ENCODE data around the gene SPR. TPM values are rescaled to one million over a fixed set of nuclear protein-coding genes. Genes with fewer than 3 reads are reported as not detected.

Gene SPR
- total and polyA plus RNA-seq, 11 donors: 24.3 to 64.7 (median 39.4) TPM

- H3K27ac ChIP-seq: no peak overlapping the region
- peak overlapping the region in 9 of 12 donors; percentile 16 to 40 (median 32) for H3K4me3 ChIP-seq
- ATAC-seq (peak; percentile 93 to 99 (median 98)), DNase-seq (peak; percentile 81 to 94 (median 88))
- intact Hi-C loops (cut with DNase I): loop anchor here in 2 of 10 donors (2.0 kb wide), 1 partner anchor 92 kb away; no protein-coding TSS in a partner anchor
- H3K36me3 ChIP-seq: no peaks in the 10 kb centered on the region
- H3K4me1 ChIP-seq: peaks cover 0 to 12% (median 7%) of the 10 kb centered on the region in 12 donors
- H3K27me3 ChIP-seq: peaks cover 0 to 22% (median 0%) of the 10 kb centered on the region in 9 donors
- no peaks in the 10 kb centered on the region for H3K9me3 ChIP-seq
- TF ChIP-seq POLR2A (IDR thresholded peaks at IDR 0.05) (no peak), CTCF (IDR thresholded peaks at IDR 0.05) (peak in 11 of 12 donors; percentile 94 to 100 (median 99))
- WGBS, 4 donors: 6 to 8% (median 8%) methylated on average over 26 to 33 of the region's 33 CpGs
Observed at GRCh38 chr2:72862239-72862988, 24.8 kb upstream of the SPR start.

DNA sequence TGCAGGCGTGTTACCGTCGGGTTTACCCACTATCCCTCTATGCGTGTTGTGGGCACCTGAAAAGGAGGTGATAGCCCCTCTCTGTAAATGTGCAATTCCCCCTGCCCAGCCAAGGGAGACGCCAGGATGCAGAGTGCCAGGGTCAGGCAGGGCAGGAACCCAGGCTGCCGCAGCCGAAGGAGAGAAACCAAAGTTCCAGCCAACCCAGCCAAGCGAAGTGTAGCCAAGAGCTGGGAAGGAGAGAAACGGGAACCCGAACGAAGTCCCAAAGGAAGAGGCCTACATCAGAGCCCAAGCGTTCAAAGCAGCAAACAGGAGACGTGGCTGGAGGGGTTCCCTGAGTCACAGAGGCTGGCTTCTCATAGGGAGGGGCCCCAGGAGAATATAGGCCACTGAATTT lies 24.2 kb upstream of the SPR start:
- peaks cover 0 to 12% (median 7%) of the 10 kb centered on the region in 12 donors for H3K4me1 ChIP-seq
- H3K27me3 ChIP-seq: peaks cover 0 to 22% (median 0%) of the 10 kb centered on the region in 9 donors
- no peaks in the 10 kb centered on the region for H3K9me3 ChIP-seq
- intact Hi-C loops (cut with DNase I): loop anchor here in 2 of 10 donors (2.0 kb wide), 1 partner anchor 92 kb away; no protein-coding TSS in a partner anchor
- 41 to 50% (median 43%) methylated on average over 13 of the region's 13 CpGs for WGBS, 4 donors
- TF ChIP-seq CTCF (IDR thresholded peaks at IDR 0.05): no peak
- TF ChIP-seq POLR2A (IDR thresholded peaks at IDR 0.05): no peak
- H3K36me3 ChIP-seq: no peaks in the 10 kb centered on the region
- peak overlapping the region in 5 of 12 donors; percentile 16 to 39 (median 32) for H3K4me3 ChIP-seq
- no peak for DNase-seq
- peak in 1 of 4 donors; percentile 19 for ATAC-seq
- H3K27ac ChIP-seq: no peak overlapping the region

DNA sequence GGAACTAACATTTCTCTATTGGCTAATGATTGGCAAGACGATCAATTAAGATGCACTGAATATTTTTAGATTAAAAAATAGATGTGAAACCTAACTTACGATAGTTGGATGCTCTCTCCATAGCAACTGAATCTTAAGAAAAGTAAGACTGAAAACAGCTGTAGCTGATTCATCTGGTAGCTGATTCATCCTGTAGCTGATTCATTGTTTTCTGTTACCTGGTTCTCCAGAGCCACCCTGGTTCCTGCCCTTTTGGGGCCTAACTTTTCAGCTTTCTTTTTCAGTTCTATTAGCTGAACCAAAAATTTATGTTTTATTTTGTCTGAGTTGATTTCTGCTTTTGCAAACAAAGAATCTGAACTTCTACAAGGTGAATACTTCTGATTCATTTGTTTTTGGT lies 22.7 kb upstream of the SPR start:
- no peak overlapping the region for H3K4me3 ChIP-seq
- TF ChIP-seq CTCF (IDR thresholded peaks at IDR 0.05) (no peak), POLR2A (IDR thresholded peaks at IDR 0.05) (no peak)
- ATAC-seq: no peak

DNA sequence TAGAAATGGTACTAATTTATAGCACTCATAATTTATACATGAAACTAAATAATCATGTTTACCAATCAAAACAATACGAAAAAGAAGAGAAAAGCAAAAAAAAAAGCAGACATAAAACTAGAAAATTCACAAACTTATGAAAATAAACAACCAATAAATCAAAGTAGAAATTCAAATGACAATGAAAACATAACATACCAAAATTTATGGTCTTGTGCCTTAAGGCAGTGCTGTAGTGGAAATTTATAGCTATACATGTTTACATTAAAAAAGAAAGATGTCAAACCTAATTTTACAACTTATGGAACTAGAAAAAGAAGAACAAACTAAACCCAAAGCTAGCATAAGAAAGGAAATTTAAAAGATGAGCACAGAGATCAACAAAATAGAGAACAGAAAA lies 16.1 kb upstream of the SPR start:
- WGBS, 4 donors: 43 to 58% (median 47%) methylated on average over 1 of the region's 1 CpG
- no peak overlapping the region for H3K27ac ChIP-seq
- DNase-seq: no peak
- no peak overlapping the region for H3K4me3 ChIP-seq
- ATAC-seq: no peak
- H3K27me3 ChIP-seq: peaks cover 0 to 4% (median 0%) of the 10 kb centered on the region in 9 donors
- no peaks in the 10 kb centered on the region for H3K36me3 ChIP-seq
- H3K9me3 ChIP-seq: peaks cover 0 to 6% (median 0%) of the 10 kb centered on the region in 12 donors
- intact Hi-C loops (cut with DNase I): no loop called here
- H3K4me1 ChIP-seq: no peaks in the 10 kb centered on the region
- no peak for TF ChIP-seq POLR2A (IDR thresholded peaks at IDR 0.05)
- TF ChIP-seq CTCF (IDR thresholded peaks at IDR 0.05): no peak

More for the DNA sequence above, 22.7 kb upstream of the SPR start:
- H3K27ac ChIP-seq: no peak overlapping the region
- peaks cover 0 to 18% (median 0%) of the 10 kb centered on the region in 9 donors for H3K27me3 ChIP-seq
- H3K36me3 ChIP-seq: no peaks in the 10 kb centered on the region
- no peaks in the 10 kb centered on the region for H3K9me3 ChIP-seq
- peaks cover 0 to 12% (median 7%) of the 10 kb centered on the region in 12 donors for H3K4me1 ChIP-seq
- WGBS, 4 donors: 43 to 67% (median 54%) methylated on average over 2 of the region's 2 CpGs
- DNase-seq: no peak
- intact Hi-C loops (cut with DNase I): no loop called here

Measured in heart left ventricle (tissue), 16 donors.